ENCODE results near the gene SIAH1.

DNA sequence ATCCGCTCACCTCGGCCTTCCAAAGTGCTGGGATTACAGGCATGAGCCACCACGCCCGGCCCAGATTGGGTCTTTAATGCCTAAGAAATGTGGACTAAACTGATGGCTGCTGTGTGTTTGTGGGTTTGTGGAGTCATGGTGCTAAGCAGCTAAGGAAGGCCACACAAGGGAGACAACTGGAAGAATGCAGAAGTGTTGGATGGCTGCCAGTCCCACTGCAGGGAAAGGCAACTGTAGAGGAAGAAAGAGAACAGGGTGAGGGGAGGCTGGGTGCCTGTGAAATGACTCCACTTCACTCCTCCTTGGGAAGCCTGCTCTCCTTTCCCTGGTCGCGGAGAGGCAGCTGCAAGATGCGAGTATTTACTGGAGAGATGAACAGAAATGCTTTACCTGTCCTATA, 23.5 kb upstream of the SIAH1 start:
- TF ChIP-seq, protein P1, sequence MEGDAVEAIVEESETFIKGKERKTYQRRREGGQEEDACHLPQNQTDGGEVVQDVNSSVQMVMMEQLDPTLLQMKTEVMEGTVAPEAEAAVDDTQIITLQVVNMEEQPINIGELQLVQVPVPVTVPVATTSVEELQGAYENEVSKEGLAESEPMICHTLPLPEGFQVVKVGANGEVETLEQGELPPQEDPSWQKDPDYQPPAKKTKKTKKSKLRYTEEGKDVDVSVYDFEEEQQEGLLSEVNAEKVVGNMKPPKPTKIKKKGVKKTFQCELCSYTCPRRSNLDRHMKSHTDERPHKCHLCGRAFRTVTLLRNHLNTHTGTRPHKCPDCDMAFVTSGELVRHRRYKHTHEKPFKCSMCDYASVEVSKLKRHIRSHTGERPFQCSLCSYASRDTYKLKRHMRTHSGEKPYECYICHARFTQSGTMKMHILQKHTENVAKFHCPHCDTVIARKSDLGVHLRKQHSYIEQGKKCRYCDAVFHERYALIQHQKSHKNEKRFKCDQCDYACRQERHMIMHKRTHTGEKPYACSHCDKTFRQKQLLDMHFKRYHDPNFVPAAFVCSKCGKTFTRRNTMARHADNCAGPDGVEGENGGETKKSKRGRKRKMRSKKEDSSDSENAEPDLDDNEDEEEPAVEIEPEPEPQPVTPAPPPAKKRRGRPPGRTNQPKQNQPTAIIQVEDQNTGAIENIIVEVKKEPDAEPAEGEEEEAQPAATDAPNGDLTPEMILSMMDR (IDR thresholded peaks at IDR 0.05), result no peak
- no peak for TF ChIP-seq POLR2A (IDR thresholded peaks at IDR 0.05)

Data from adrenal gland (tissue), 5 donors.